Endothelial cell (in vitro differentiated cells): ENCODE results near the gene MYO1D. TPM values are rescaled to one million over a fixed set of nuclear protein-coding genes. Genes with fewer than 3 reads are reported as not detected.

Source experiments
- DNase-seq: peaks from one replicate; pipeline ENCODE4 v3.0.0; 2021; ENCODE audit warnings: low spot score
- H3K27ac Mint-ChIP-seq: one replicate; pipeline ENCODE4 v1.8.0; 2021; ENCODE audit warnings: mixed read lengths, inconsistent platforms; ENCODE audit not compliant: unreplicated experiment
- H3K27me3 Mint-ChIP-seq: one replicate; pipeline ENCODE4 v1.8.0; 2021; ENCODE audit warnings: mild to moderate bottlenecking, moderate library complexity, mixed read lengths, inconsistent platforms; ENCODE audit not compliant: unreplicated experiment
- H3K36me3 Mint-ChIP-seq: one replicate; pipeline ENCODE4 v1.8.0; 2021; ENCODE audit warnings: mild to moderate bottlenecking, low read depth, mixed read lengths, inconsistent platforms; ENCODE audit not compliant: unreplicated experiment
- H3K4me1 Mint-ChIP-seq: one replicate; pipeline ENCODE4 v1.8.0; 2021; ENCODE audit warnings: mild to moderate bottlenecking, mixed read lengths, inconsistent platforms; ENCODE audit not compliant: unreplicated experiment
- H3K4me3 Mint-ChIP-seq: one replicate; pipeline ENCODE4 v1.8.0; 2021; ENCODE audit warnings: mild to moderate bottlenecking, mixed read lengths, inconsistent platforms; ENCODE audit not compliant: unreplicated experiment
- H3K9me3 Mint-ChIP-seq: one replicate; pipeline ENCODE4 v1.8.0; 2021; ENCODE audit warnings: mixed read lengths, inconsistent platforms; ENCODE audit not compliant: unreplicated experiment
- total RNA-seq: library from RNA; stranded (reverse); fragmentation: NEBNext Ultra II Directional; extraction: Animal tissue kit (Norgen Biotek cat#: 25700); gene quantifications from one replicate; pipeline ENCODE4 v1.2.1, GENCODE V29; 2021; ENCODE audit not compliant: unreplicated experiment
- TF ChIP-seq, protein P1 (sequence below): fragments of 200-600 bp; sonication (generic); IDR thresholded peaks from one replicate; pipeline ENCODE4 v1.5.0; 2021; ENCODE audit warnings: antibody characterized with exemption; ENCODE audit not compliant: unreplicated experiment

The MYO1D gene
- total RNA-seq, 1 donor from 2014 or later, result 26.4 TPM

- Mint-ChIP-seq H3K36me3 (no peaks in the 10 kb centered on the region), H3K4me3 (no peak overlapping the region), H3K9me3 (no peaks in the 10 kb centered on the region), H3K27me3 (peaks cover 3% of the 10 kb centered on the region), H3K27ac (no peak overlapping the region), H3K4me1 (peaks cover 3% of the 10 kb centered on the region)
- no peak for DNase-seq
- TF ChIP-seq, protein P1, sequence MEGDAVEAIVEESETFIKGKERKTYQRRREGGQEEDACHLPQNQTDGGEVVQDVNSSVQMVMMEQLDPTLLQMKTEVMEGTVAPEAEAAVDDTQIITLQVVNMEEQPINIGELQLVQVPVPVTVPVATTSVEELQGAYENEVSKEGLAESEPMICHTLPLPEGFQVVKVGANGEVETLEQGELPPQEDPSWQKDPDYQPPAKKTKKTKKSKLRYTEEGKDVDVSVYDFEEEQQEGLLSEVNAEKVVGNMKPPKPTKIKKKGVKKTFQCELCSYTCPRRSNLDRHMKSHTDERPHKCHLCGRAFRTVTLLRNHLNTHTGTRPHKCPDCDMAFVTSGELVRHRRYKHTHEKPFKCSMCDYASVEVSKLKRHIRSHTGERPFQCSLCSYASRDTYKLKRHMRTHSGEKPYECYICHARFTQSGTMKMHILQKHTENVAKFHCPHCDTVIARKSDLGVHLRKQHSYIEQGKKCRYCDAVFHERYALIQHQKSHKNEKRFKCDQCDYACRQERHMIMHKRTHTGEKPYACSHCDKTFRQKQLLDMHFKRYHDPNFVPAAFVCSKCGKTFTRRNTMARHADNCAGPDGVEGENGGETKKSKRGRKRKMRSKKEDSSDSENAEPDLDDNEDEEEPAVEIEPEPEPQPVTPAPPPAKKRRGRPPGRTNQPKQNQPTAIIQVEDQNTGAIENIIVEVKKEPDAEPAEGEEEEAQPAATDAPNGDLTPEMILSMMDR, result no peak
Observed at GRCh38 chr17:32917842-32918241, 40.9 kb upstream of the MYO1D start.

- no peaks in the 10 kb centered on the region for H3K9me3 Mint-ChIP-seq
- H3K36me3 Mint-ChIP-seq, result no peaks in the 10 kb centered on the region
- DNase-seq, result no peak
- H3K4me3 Mint-ChIP-seq, result no peak overlapping the region
- peaks cover 3% of the 10 kb centered on the region for H3K27me3 Mint-ChIP-seq
- peaks cover 5% of the 10 kb centered on the region for H3K4me1 Mint-ChIP-seq
- TF ChIP-seq, protein P1, result no peak
- no peak overlapping the region for H3K27ac Mint-ChIP-seq
Observed at GRCh38 chr17:32917081-32917480, 40.2 kb upstream of the MYO1D start.

DNA sequence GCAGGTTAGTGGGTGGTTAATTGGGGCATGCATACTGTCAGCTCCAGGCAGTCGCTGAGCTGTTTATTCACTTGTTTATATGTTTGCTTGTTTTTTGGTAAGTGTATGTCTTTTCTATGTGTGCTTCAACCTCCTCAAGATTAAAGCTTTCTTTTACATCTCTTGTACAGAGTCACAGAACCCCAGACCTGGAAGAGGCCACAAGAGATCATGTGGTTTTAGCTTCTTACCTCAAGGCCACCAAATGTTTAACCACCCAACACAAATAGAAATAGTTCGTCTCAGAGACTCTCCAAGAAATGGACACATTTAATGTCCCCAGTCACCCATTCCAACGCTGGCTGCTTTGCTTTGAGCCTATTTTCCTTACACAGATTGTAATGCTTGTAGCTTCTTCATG, 39.2 kb upstream of the MYO1D start:
- no peak overlapping the region for H3K4me3 Mint-ChIP-seq
- no peak overlapping the region for H3K27ac Mint-ChIP-seq
- no peaks in the 10 kb centered on the region for H3K36me3 Mint-ChIP-seq
- no peaks in the 10 kb centered on the region for H3K9me3 Mint-ChIP-seq
- no peak for DNase-seq
- H3K4me1 Mint-ChIP-seq, result peaks cover 5% of the 10 kb centered on the region
- TF ChIP-seq, protein P1, result no peak
- H3K27me3 Mint-ChIP-seq, result peaks cover 3% of the 10 kb centered on the region

GRCh38 chr17:32915245-32915644, 38.3 kb upstream of the MYO1D start:
- DNase-seq, result no peak
- Mint-ChIP-seq H3K27me3 (peaks cover 3% of the 10 kb centered on the region), H3K36me3 (no peaks in the 10 kb centered on the region), H3K27ac (no peak overlapping the region), H3K4me1 (peaks cover 5% of the 10 kb centered on the region), H3K9me3 (no peaks in the 10 kb centered on the region), H3K4me3 (no peak overlapping the region)
- TF ChIP-seq, protein P1, result no peak

DNA sequence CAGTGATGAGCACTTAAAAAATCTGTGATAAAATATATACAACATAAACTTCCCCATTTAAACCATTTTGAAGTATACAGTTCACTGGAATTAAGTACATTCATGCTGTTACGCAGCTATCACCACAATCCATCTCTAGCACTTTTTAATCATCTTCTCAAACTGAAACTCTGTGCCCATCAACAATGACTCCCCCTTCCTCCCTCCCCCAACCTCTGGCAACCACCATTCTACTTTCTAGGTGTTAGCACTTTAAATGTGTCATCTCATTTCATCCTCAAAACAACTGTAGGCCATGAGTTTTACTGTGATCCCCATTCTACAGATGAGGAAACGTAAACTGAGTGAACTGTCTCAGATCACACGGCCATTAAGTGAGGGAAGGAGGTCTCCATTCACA, 37.3 kb upstream of the MYO1D start:
- Mint-ChIP-seq H3K4me3 (no peak overlapping the region), H3K9me3 (no peaks in the 10 kb centered on the region), H3K27me3 (peaks cover 5% of the 10 kb centered on the region), H3K27ac (no peak overlapping the region), H3K4me1 (peaks cover 5% of the 10 kb centered on the region), H3K36me3 (no peaks in the 10 kb centered on the region)
- no peak for DNase-seq
- TF ChIP-seq, protein P1, result no peak
